Liver (tissue), 9 donors: Measurements from ENCODE around the gene MCFD2. TPM values are rescaled to one million over a fixed set of nuclear protein-coding genes. Genes with fewer than 3 reads are reported as not detected.

Experiments
- DNase-seq: peaks from one replicate; pipeline ENCODE4 v3.0.0-alpha.2; 2017; ENCODE audit warnings: low spot score
- H3K27ac ChIP-seq, 2 donors: one replicate each; pipeline ENCODE4 v1.7.0; 2013; ENCODE audit warnings: inconsistent platforms in 2 of 2, low read length in 2 of 2, control low read depth in 1 of 2, low read depth in 1 of 2, mild to moderate bottlenecking in 1 of 2
- H3K27me3 ChIP-seq, 4 donors: one replicate each; pipeline versions ENCODE4 v1.6.1 to v1.7.0; 2013; ENCODE audit warnings: low read length in 3 of 4, inconsistent platforms in 1 of 4, mild to moderate bottlenecking in 1 of 4, moderate library complexity in 1 of 4; ENCODE audit not compliant: control insufficient read depth in 4 of 4, insufficient read depth in 4 of 4
- H3K36me3 ChIP-seq, 4 donors: one replicate each; pipeline versions ENCODE4 v1.6.1 to v1.7.0; 2013; ENCODE audit warnings: low read length in 3 of 4, mild to moderate bottlenecking in 3 of 4, low read depth in 1 of 4, moderate library complexity in 1 of 4; ENCODE audit not compliant: control insufficient read depth in 4 of 4, insufficient read depth in 3 of 4
- H3K4me1 ChIP-seq, 4 donors: one replicate each; pipeline versions ENCODE4 v1.6.1 to v1.7.0; 2013; ENCODE audit warnings: low read length in 3 of 4, mild to moderate bottlenecking in 3 of 4, moderate library complexity in 1 of 4; ENCODE audit not compliant: control insufficient read depth in 4 of 4, insufficient read depth in 4 of 4
- H3K4me3 ChIP-seq, 3 donors: one replicate each; pipeline versions ENCODE4 v1.6.1 to v1.7.0; 2013; ENCODE audit warnings: low read length in 3 of 3, control low read depth in 1 of 3, low read depth in 1 of 3, mild to moderate bottlenecking in 1 of 3
- H3K9ac ChIP-seq, 2 donors: one replicate each; pipeline ENCODE4 v1.7.0; 2013; ENCODE audit warnings: low read length in 2 of 2, mild to moderate bottlenecking in 2 of 2, moderate library complexity in 2 of 2, control low read depth in 1 of 2, low read depth in 1 of 2
- H3K9me3 ChIP-seq, 4 donors: one replicate each; pipeline versions ENCODE4 v1.6.1 to v1.7.0; 2013; ENCODE audit warnings: low read length in 3 of 4; ENCODE audit not compliant: control insufficient read depth in 4 of 4
- ATF3 ChIP-seq: IDR thresholded peaks from 2 replicates; pipeline ENCODE4 v1.6.1; 2016; ENCODE audit warnings: antibody characterized with exemption
- CTCF ChIP-seq: fragments of 150-350 bp; IDR thresholded peaks from 2 replicates; pipeline ENCODE4 v1.5.1; 2017; ENCODE audit warnings: improper control_type of control experiment, low read depth, low read length; ENCODE audit not compliant: missing input control
- EGR1 ChIP-seq, 2 donors: IDR thresholded peaks; 2 replicates each; pipeline ENCODE4 v1.6.1; 2016 to 2018; ENCODE audit warnings: antibody characterized with exemption in 2 of 2, low read depth in 2 of 2
- FOXA1 ChIP-seq: IDR thresholded peaks from 2 replicates; pipeline ENCODE4 v1.6.1; 2016; ENCODE audit warnings: antibody characterized with exemption
- FOXA2 ChIP-seq: IDR thresholded peaks from 2 replicates; pipeline ENCODE4 v1.6.1; 2016; ENCODE audit warnings: antibody characterized with exemption
- GABPA ChIP-seq, 2 donors: IDR thresholded peaks in 1 of 2; conservative IDR thresholded peaks in 1 of 2; 2 replicates each; pipeline ENCODE4 v1.6.1; 2016; ENCODE audit warnings: antibody characterized with exemption in 2 of 2, mild to moderate bottlenecking in 1 of 2, moderate library complexity in 1 of 2
- HNF4A ChIP-seq, 2 donors: conservative IDR thresholded peaks; 2 replicates each; pipeline ENCODE4 v1.6.1; 2016; ENCODE audit warnings: antibody characterized with exemption in 2 of 2, mild to moderate bottlenecking in 2 of 2
- HNF4G ChIP-seq: IDR thresholded peaks from 2 replicates; pipeline ENCODE4 v1.6.1; 2016; ENCODE audit warnings: antibody characterized with exemption
- JUND ChIP-seq, 2 donors: IDR thresholded peaks; 2 replicates each; pipeline ENCODE4 v1.6.1; 2016; ENCODE audit warnings: antibody characterized with exemption in 2 of 2
- MAX ChIP-seq: IDR thresholded peaks from 2 replicates; pipeline ENCODE4 v1.6.1; 2016; ENCODE audit warnings: antibody characterized with exemption
- NR2F2 ChIP-seq: IDR thresholded peaks from 2 replicates; pipeline ENCODE4 v1.6.1; 2016; ENCODE audit warnings: antibody characterized with exemption
- RAD21 ChIP-seq, 2 donors: IDR thresholded peaks; 2 replicates each; pipeline ENCODE4 v1.6.1; 2016; ENCODE audit warnings: antibody characterized with exemption in 2 of 2, mild to moderate bottlenecking in 2 of 2
- REST ChIP-seq: IDR thresholded peaks from 2 replicates; pipeline ENCODE4 v1.6.1; 2016; ENCODE audit warnings: antibody characterized with exemption, mild to moderate bottlenecking
- RXRA ChIP-seq, 2 donors: IDR thresholded peaks; 2 replicates each; pipeline ENCODE4 v1.6.1; 2017 to 2018; ENCODE audit warnings: antibody characterized with exemption in 2 of 2, mild to moderate bottlenecking in 1 of 2
- SP1 ChIP-seq: IDR thresholded peaks from 2 replicates; pipeline ENCODE4 v1.6.1; 2018; ENCODE audit warnings: antibody characterized with exemption, mild to moderate bottlenecking
- TAF1 ChIP-seq: conservative IDR thresholded peaks from 2 replicates; pipeline ENCODE4 v1.6.1; 2016; ENCODE audit warnings: antibody characterized with exemption, mild to moderate bottlenecking
- YY1 ChIP-seq: IDR thresholded peaks from 2 replicates; pipeline ENCODE4 v1.6.1; 2016; ENCODE audit warnings: antibody characterized with exemption, mild to moderate bottlenecking
- ZBTB33 ChIP-seq: IDR thresholded peaks from 2 replicates; pipeline ENCODE4 v1.6.1; 2016; ENCODE audit warnings: antibody characterized with exemption
- WGBS: extraction: QIAGEN DNeasy Blood & Tissue Kit; methylation state at CpG from one replicate; pipeline ENCODE4 v1.1.7; 2013; 5-methylcytosine and 5-hydroxymethylcytosine counted together
- polyA plus RNA-seq, 2 donors: library from polyadenylated mRNA; stranded (reverse) in 1 of 2; unstranded in 1 of 2; fragments of 200-250 nt in 1 of 2; fragments of >200 nt in 1 of 2; fragmentation: Nextera tagmentation in 1 of 2; extraction: Ambion mirVana in 1 of 2; gene quantifications; one replicate each; pipeline versions ENCODE4 v1.2.1 to v1.2.3, GENCODE V29; 2013 to 2015
- total RNA-seq, 2 donors: library from RNA; depleted of rRNA; stranded (reverse); fragments of >200 nt; gene quantifications; one replicate each; pipeline ENCODE4 v1.2.3, GENCODE V29; 2014
- donor health status: healthy.
- donor health status: healthy.
- donor health status: healthy.
- donor health status: healthy.
- donor health status: healthy.

Gene MCFD2
- total and polyA plus RNA-seq, 4 donors, result 81.8 to 148 (median 129) TPM

GRCh38 chr2:46964835-46965560 lies 49.4 kb upstream of the MCFD2 start:
- DNase-seq, result no peak
- Histone ChIP-seq H3K27ac (peak overlapping the region in 1 of 2 donors; percentile 21), H3K9ac (no peak overlapping the region), H3K4me1 (peaks cover 26 to 56% (median 47%) of the 10 kb centered on the region in 4 donors), H3K9me3 (no peaks in the 10 kb centered on the region), H3K36me3 (peaks cover 0 to 1% (median 0%) of the 10 kb centered on the region in 4 donors), H3K27me3 (no peaks in the 10 kb centered on the region), H3K4me3 (no peak overlapping the region)
- TF ChIP-seq TAF1 (no peak), REST (no peak), MAX (no peak), RXRA (IDR thresholded peaks at IDR 0.05) (peak; percentile 64 to 79), HNF4A (conservative IDR thresholded peaks at IDR 0.05) (peak; percentile 55 to 73), YY1 (no peak), EGR1 (IDR thresholded peaks at IDR 0.05; ENCODE audit: low read depth in 2 of 2) (no peak), NR2F2 (no peak), FOXA2 (peak; percentile 48), HNF4G (no peak), ATF3 (no peak), ZBTB33 (no peak), FOXA1 (peak; percentile 52), JUND (IDR thresholded peaks at IDR 0.05) (peak in 1 of 2 donors; percentile 21), SP1 (peak; percentile 36), RAD21 (IDR thresholded peaks at IDR 0.05) (no peak), CTCF (no peak), GABPA (IDR thresholded peaks at IDR 0.05 in 1 of 2, conservative IDR thresholded peaks at IDR 0.05 in 1 of 2) (no peak)
- 48% methylated on average over 12 of the region's 12 CpGs for WGBS
